Esophagus squamous epithelium (tissue), 4 donors: ENCODE results near the gene NIPA2.

Source experiments
- POLR2A ChIP-seq, 4 donors: fragments of 450-650 bp; IDR thresholded peaks; one replicate each; pipeline ENCODE4 v1.6.1; 2017; ENCODE audit warnings: antibody characterized with exemption in 4 of 4, mild to moderate bottlenecking in 4 of 4, moderate library complexity in 3 of 4
- TF ChIP-seq, protein P1 (sequence below), 6 experiments: fragments of 450-650 bp in 4 of 6; fragments of 200-600 bp in 2 of 6; sonication (generic) in 2 of 6; IDR thresholded peaks; one replicate each; pipeline ENCODE4 v1.5.1; 2016 to 2019; ENCODE audit warnings: antibody characterized with exemption in 6 of 6, mild to moderate bottlenecking in 4 of 6, moderate library complexity in 4 of 6

DNA sequence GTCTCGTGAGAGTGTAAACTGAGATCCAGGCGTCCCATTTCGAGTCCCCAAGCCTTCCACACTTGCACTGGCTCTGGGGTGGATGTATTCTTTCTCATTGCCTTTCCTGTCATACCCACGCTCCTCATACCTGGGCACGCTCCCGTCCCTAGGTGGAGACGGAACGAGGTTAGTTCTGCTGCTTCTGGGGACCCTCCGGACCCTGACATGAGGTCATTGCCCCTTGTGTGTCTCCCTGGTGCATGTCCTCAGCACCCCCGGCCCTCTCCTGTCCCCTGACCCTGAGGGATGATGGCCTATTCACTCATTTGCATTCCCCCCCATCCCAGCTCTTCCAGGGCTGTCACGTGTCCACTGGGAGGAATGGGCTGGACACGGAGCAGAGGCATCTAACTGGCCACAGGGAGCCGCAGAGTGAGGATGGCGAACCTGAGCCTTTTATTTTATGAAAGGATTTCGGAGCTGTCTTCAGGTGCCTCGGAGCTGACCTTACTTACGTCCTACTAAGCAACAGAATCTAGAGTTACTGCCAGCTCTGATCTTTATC, 43.8 kb upstream of the NIPA2 start:
- TF ChIP-seq, protein P1, sequence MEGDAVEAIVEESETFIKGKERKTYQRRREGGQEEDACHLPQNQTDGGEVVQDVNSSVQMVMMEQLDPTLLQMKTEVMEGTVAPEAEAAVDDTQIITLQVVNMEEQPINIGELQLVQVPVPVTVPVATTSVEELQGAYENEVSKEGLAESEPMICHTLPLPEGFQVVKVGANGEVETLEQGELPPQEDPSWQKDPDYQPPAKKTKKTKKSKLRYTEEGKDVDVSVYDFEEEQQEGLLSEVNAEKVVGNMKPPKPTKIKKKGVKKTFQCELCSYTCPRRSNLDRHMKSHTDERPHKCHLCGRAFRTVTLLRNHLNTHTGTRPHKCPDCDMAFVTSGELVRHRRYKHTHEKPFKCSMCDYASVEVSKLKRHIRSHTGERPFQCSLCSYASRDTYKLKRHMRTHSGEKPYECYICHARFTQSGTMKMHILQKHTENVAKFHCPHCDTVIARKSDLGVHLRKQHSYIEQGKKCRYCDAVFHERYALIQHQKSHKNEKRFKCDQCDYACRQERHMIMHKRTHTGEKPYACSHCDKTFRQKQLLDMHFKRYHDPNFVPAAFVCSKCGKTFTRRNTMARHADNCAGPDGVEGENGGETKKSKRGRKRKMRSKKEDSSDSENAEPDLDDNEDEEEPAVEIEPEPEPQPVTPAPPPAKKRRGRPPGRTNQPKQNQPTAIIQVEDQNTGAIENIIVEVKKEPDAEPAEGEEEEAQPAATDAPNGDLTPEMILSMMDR (IDR thresholded peaks at IDR 0.05), result no peak
- TF ChIP-seq POLR2A (IDR thresholded peaks at IDR 0.05), result no peak
